ENCODE results near the gene ATXN2. TPM values are rescaled to one million over a fixed set of nuclear protein-coding genes. Genes with fewer than 3 reads are reported as not detected.
A peak's percentile ranks its signal among the peaks of the same experiment; 100 is the strongest.
"Not testable (repeated sequence)": the region's sequence is repeated elsewhere in the genome, so short reads cannot be mapped to it uniquely, and the experiment has no call there.

The ATXN2 gene
- polyA plus RNA-seq, 1 donor, result 53.4 TPM

DNA sequence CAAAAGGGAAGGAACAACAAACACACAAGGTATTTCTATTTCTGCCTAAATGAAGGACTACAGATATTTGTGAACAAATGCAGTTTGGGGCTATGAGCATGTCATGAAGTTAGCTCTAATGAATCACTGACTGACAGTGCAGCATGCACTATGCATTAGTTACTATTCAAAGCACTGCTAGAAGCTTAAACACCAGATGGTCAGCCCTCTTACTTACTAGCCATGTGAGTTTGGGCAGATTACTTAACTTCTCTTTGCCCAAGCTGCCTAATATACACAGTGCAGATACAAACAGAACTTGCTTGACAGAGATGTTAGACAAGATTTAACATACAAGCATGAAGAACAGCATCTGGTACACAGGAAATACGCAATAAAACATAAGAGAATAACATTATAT lies 96.0 kb downstream of the ATXN2 start:
- DNase-seq, result no peak

DNA sequence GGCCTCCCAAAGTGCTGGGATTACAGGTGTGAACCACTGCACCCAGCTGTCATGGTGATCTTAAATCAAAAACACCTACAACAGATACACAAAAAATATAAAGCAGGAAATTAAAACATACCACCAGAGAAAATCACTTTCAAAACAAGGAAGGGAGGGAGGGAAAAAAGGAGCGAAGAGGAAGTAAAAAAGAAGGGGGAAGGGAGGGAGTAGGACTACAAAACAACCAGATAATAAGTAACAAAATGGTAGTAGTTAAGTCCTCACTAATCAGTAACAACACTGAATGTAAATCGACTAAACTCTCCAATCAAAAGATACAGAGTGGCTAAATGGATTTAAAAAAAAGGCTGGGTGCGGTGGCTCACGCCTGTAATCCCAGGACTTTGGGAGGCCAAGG lies 104.4 kb downstream of the ATXN2 start:
- no peak for DNase-seq

GRCh38 chr12:111492979-111493378 lies 106.1 kb downstream of the ATXN2 start:
- DNase-seq, result not testable (repeated sequence)

DNA sequence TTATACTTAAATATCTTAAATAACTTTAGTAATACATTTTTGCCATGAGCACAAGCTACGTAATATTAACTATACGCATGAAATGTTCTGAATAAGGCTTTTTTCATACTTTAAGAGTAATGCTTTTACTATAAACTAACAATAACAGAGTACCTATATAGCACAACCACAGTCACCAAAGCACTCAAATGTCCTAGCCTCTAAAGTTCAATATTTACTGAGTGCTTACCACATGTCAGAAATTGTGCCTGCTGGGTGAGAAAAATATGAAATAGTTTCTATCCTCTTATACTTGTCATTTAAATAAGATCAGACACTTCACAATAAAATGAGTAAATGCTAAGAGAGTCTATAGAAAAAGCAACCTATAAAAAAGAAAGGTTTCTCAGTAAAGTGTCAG lies 110.3 kb downstream of the ATXN2 start:
- DNase-seq, result no peak

GRCh38 chr12:111488271-111488670 lies 110.8 kb downstream of the ATXN2 start:
- no peak for DNase-seq

GRCh38 chr12:111482462-111482861 lies 116.7 kb downstream of the ATXN2 start:
- DNase-seq, result no peak

- no peak for DNase-seq
These were observed 127.9 kb downstream of the ATXN2 start for GRCh38 chr12:111471236-111471635.

DNA sequence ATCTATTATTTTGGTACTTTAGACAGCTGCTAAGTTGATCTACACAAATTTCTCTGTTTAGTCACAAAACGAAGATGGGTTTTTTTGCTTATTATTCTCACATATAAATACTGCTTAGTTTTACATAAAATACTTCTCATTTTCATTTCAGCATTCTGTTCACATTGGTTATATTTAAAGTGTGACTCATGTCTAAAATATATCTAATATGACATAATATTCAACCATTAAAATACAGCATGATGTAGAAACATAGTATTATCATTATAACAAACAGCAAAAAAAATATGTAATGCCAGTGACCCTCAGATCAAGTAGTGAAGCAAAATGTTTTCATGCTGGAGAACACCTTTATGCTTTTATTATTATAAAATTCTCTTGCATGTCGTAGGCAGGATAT lies 129.7 kb downstream of the ATXN2 start:
- no peak for DNase-seq

DNA sequence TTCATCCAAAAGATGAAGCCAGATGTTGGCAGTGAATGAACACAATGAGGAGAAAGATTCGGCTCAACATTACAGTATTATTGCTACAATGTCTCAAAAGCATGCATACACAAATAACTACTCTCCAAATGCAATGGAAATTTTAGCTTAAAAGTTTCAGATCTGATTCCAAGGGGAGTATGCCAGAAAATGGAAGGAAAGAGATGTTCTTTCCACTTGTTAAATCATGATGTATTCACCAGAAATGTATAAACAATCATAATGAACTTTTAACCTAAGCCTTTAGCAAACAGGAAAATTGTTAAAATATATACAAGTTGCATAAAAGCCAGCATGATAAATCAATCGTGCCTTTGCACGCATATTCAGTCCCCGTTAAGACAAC lies 131.3 kb downstream of the ATXN2 start:
- DNase-seq, result peak; percentile 89

DNA sequence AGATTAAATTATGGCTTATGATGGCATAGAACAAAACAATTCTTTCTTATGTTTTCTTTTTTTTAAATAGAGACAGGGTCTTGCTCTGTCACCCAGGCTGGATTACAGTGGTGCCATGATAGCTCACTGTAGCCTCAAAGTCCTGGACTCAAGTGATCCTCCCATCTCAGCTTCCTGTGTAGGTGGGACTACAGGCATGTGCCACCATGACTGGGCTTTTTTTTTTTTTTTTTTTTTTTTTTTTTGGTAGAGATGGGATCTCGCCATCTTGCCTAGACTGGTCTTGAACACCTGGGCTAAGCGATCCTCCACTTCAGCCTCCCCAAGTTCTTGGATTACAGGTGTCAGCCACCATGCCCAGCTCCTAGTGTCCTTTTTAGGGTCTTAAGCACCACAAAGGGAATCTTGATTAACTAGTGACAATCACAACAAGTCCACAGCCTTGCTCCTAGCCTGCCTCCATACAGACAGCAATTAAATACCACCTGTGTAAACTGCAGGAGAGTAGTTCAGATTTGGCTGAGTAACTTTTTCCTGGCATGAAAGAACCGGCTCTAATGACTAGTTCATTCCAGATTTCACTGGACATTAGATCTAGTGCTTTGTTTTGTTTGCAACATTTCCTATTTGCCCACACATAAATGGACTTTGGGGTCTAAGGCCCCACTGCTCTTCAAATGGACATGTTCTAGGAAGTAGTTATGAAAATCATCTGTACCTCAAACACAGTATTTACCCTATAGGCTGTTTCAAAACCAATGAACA lies 131.8 kb downstream of the ATXN2 start:
- DNase-seq, result peak; percentile 73

DNA sequence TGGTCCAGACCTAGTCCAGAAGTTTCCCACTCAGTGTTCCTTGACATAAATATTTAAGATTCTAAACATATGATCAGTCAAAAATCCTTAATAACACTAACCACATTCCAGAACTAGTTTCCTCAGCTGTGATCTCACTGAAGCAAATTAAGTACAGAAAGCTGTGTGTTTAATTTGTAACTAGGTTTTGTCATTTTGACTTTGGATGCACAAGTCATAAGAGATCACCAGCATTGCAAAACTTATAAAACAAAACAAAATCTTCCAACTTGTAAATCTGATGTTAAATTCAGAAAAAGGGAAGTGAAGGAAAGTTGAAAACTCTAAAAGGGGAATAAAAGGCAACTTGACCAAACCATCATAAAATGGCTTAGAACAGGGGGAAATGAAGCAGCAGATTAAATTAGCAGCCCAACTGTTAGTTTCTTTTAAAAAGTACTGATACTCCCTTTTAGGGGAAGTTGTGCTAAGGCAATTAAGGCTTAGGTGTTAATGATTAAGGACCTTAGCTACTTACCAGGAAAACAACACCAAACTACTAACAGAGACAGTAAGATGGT lies 136.8 kb downstream of the ATXN2 start:
- DNase-seq, result no peak

GRCh38 chr12:111460111-111460510 lies 139.0 kb downstream of the ATXN2 start:
- DNase-seq, result not testable (repeated sequence)

GRCh38 chr12:111458546-111459172 lies 140.5 kb downstream of the ATXN2 start:
- no peak for DNase-seq

- no peak for DNase-seq
These were observed 141.5 kb downstream of the ATXN2 start for GRCh38 chr12:111457577-111457976.

- no peak for DNase-seq
These were observed 142.0 kb downstream of the ATXN2 start for GRCh38 chr12:111457071-111457470.

DNA sequence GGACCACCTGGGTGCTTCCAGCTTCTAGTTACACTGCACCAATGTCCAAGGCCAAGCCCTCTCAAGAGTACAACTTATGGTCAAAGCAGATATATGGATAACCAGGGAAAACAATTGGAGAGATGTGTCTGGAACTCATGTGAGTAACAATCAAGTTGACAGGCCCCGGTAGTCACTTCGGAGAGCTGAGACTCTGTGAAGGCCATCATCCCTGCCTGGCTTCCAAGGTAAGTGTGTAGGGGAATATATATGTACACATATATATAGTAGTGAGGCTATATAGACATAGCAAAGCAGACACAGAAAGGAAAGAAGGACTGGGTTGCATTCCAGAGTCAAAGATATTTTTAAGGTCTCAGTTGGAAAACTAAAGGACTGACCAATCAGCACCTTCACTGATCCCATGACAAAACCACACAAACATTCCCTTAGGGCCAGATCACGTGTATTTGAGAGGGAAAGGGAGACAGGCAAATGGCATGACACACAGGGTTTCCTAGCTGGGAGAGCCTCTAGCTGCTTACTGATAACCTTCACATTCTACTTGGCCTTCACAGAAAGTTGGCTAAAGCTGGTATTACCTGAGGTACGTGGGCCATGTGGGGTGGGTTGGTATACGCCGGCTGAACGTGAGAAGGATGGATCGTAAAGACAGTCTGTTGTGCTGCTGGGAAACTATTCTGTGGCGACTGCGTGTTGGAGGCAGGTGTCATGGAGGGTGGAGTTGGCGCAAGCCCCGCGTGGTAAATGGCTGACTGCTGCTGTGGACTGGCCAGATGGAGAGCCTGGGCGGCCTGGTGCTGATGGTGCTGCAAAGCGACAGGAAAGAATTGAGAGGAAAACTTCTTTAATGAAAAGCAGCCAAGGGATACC lies 143.4 kb downstream of the ATXN2 start:
- DNase-seq, result no peak

DNA sequence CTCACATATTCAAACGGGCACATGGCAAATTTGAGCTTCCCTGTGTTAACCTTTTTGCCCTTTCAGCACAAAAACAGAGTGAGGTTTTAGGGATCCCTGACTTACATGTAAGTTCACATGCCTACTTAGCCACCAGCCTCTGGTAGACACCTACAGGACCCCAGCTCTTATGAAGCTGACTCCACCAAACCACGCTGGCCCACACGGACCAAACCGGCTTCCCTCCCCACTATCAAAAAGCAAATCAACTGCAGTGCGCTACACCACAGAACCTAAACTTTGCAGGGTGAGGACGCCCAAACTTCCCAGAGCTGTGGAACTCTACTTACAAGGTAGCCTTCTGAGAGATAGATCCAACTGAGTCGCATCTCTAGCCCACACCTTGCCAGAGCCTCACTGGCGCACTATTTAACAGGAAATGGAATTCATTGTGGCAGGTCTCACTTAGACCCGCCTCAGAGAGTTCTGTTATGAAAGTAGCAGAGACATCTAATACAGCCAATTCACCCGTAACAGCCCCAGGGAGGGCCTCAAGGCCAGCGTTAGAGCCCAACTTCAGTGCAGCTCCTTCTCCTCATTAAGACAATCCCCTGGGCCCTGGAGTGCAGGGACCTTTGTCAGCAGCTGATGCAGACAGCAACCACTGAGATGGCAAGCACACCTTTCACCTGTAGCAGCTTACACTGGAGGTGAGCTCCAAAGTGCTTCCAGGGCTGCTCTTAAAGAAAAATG lies 144.2 kb downstream of the ATXN2 start:
- DNase-seq, result no peak

DNA sequence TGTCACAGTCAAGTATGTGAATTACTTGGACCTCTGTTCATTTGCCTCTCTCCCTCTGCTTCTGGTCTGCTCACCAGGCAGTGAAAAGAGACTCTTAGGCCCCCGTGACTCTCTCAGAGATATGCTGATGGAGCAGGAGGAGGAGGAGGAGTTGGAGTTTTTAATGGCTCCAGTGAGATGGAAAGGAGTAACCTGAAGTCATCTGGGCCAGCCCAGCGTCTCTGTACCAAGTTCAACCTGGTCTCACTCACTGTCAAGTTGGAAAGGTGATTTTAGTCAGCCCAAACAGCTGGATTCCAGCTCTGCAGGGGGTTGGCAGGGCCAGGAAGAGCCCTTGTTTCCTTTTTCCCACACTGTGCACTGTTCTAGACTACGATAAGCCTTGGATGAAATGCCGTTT lies 144.8 kb downstream of the ATXN2 start:
- DNase-seq, result no peak

GRCh38 chr12:111453071-111453989 lies 145.8 kb downstream of the ATXN2 start:
- DNase-seq, result no peak

- DNase-seq, result no peak
These were observed 147.4 kb downstream of the ATXN2 start for GRCh38 chr12:111451649-111452129.

GRCh38 chr12:111451232-111451631 lies 147.9 kb downstream of the ATXN2 start:
- no peak for DNase-seq
